Muscle layer of colon (tissue), 2 donors: ENCODE measurements around the gene SHANK3.

ENCODE experiments used
- H3K27ac ChIP-seq: one replicate; pipeline ENCODE4 v1.7.0; 2013; ENCODE audit warnings: low read depth, mild to moderate bottlenecking, low read length, moderate library complexity
- H3K27me3 ChIP-seq, 2 donors: one replicate each; pipeline ENCODE4 v1.7.0; 2013; ENCODE audit warnings: low read length in 2 of 2, mild to moderate bottlenecking in 2 of 2; ENCODE audit not compliant: insufficient read depth in 2 of 2, control insufficient read depth in 1 of 2
- H3K36me3 ChIP-seq: one replicate; pipeline ENCODE4 v1.7.0; 2013; ENCODE audit warnings: mild to moderate bottlenecking, low read length; ENCODE audit not compliant: insufficient read depth
- H3K4me1 ChIP-seq: one replicate; pipeline ENCODE4 v1.7.0; 2013; ENCODE audit warnings: mild to moderate bottlenecking, low read length; ENCODE audit not compliant: insufficient read depth
- H3K4me3 ChIP-seq, 2 donors: one replicate each; pipeline ENCODE4 v1.7.0; 2013; ENCODE audit warnings: low read length in 2 of 2, low read depth in 1 of 2, mild to moderate bottlenecking in 1 of 2, moderate library complexity in 1 of 2
- H3K9ac ChIP-seq: one replicate; pipeline ENCODE4 v1.7.0; 2013; ENCODE audit warnings: low read length
- H3K9me3 ChIP-seq: one replicate; pipeline ENCODE4 v1.7.0; 2013; ENCODE audit warnings: mild to moderate bottlenecking, low read length
- donor health status: abdominal sarcoma.
- donor health status: Adenocarcinoma of cecum.

SHANK3 gene

DNA sequence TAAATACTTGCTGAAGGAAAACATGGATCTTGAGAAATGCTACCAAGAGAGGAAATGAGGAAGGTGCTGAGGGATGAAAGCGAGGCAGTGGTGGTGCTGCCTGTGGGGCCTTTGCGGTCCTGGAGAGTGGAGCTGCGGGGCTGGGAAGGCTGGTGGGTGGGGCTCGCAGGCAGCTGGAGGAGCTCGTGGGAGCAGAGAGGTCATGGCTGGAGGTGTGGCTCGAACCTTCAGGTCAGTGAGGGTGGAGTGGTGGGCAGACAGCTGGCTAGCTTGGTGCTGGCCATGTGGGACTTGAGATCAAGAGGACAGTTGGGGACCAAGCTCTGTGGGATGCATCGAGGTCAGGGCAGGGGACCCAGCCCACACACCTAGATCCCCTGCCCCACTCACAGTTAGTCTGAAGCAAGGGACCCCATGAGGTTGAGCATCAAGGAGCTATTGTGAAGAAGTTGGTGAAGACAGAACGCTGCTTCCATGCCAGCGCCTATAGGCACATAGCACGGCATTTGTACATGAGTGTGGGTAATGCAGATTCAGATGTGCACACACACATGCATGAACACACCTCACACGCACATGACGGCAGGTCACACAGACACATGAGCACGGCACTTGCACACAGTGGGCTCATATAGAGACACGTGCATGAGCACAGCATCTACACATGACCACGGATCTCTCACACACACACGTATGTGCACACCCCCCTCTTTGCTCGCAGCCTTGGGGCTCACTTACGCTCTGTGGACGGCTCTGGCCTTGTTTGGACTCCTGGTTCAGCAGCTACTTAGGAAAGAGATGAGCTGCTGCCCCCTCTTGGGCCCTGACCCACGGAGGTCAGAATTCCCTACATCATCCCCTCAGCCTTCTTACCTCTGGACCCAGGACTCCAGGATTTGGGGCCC is 30.4 kb downstream of the SHANK3 start:
- H3K36me3 ChIP-seq = no peaks in the 10 kb centered on the region
- H3K4me3 ChIP-seq = no peak overlapping the region
- no peak overlapping the region for H3K9ac ChIP-seq
- H3K9me3 ChIP-seq = no peaks in the 10 kb centered on the region
- peaks cover 3% of the 10 kb centered on the region for H3K4me1 ChIP-seq
- H3K27me3 ChIP-seq = no peaks in the 10 kb centered on the region
- H3K27ac ChIP-seq = no peak overlapping the region

DNA sequence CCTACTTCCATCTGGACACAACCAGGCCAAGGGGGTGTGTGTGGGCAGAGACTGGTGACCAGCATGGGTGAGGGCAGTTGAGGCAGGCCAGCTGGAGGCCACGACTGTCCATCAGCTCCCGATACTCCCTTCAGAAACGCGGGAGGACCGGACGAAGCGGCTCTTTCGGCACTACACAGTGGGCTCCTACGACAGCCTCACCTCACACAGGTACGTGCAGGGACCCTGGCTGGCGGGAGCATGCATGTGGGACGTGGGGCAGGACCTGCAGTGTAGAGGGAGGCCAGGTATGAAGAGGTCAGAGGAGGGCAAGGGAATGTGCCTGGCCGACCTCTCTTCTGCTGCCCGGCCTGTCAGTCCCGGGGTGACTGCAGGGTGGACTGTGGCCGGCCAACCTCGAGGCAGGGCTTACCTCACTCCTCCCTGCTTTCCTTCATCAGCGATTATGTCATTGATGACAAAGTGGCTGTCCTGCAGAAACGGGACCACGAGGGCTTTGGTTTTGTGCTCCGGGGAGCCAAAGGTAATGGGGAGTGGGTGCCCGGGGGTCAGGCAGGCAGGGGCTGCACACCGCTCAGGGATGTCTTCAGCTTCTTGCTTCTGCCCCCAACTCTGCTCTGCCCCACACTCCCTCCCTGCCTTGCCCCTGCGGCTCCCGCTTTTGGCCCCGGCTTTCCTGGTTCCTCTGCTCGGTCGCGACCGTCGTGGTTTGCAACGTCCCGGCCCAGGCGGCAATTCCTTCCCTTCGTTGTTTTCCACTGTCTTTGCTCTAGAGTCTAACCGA is 31.3 kb downstream of the SHANK3 start:
- Histone ChIP-seq H3K27ac (no peak overlapping the region), H3K4me1 (peaks cover 3% of the 10 kb centered on the region), H3K4me3 (no peak overlapping the region), H3K9me3 (no peaks in the 10 kb centered on the region), H3K9ac (no peak overlapping the region), H3K27me3 (no peaks in the 10 kb centered on the region), H3K36me3 (no peaks in the 10 kb centered on the region)

DNA sequence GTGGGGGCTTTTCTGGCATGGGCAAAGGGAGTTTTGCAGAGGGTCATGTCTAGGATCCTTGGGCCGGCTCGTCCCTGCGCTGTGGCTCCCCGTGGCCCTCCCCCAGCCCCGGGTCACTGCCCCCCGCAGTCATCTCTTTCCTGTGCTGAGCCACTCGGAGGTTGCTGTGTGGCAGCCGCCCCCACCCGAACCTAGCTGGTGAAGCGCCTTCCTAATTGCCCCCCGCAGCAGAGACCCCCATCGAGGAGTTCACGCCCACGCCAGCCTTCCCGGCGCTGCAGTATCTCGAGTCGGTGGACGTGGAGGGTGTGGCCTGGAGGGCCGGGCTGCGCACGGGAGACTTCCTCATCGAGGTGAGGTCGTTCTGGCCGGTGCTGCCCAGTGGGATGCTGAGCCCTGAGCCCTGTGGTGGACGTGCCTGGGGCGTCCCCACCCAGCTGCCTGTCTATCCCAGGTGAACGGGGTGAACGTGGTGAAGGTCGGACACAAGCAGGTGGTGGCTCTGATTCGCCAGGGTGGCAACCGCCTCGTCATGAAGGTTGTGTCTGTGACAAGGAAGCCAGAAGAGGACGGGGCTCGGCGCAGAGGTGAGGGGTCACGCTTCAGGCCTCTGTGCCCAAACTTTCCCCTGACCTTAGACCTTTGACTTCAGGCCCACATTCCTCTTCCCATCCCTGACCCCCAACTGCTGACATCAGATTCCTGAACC is 32.0 kb downstream of the SHANK3 start:
- Histone ChIP-seq H3K36me3 (no peaks in the 10 kb centered on the region), H3K9ac (no peak overlapping the region), H3K4me3 (no peak overlapping the region), H3K4me1 (peaks cover 3% of the 10 kb centered on the region), H3K27me3 (no peaks in the 10 kb centered on the region), H3K27ac (no peak overlapping the region), H3K9me3 (no peaks in the 10 kb centered on the region)

DNA sequence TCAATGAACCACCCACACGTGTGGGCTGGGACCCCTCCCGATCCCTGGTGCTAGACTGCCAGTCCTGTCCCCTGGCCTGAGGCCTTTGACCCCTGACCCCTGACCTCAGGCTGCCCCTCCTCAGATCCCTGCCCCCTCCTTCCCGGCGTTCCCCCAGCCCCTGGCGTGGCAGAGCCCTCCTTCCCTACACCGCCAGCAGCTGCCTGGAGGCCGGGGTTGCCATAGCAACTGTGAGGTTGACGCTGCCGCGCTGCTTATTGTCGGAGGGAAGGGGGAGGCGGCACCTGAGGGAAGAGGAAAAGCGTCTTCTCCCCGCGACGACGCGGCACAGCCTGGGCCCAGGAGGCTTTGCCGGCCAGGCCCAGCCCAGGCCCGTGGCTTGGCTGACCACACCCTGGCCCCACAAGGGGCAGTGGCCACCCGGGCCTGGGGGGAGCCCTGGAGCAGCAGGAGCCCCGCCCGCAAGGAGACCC is 32.6 kb downstream of the SHANK3 start:
- Histone ChIP-seq H3K9ac (no peak overlapping the region), H3K36me3 (no peaks in the 10 kb centered on the region)

DNA sequence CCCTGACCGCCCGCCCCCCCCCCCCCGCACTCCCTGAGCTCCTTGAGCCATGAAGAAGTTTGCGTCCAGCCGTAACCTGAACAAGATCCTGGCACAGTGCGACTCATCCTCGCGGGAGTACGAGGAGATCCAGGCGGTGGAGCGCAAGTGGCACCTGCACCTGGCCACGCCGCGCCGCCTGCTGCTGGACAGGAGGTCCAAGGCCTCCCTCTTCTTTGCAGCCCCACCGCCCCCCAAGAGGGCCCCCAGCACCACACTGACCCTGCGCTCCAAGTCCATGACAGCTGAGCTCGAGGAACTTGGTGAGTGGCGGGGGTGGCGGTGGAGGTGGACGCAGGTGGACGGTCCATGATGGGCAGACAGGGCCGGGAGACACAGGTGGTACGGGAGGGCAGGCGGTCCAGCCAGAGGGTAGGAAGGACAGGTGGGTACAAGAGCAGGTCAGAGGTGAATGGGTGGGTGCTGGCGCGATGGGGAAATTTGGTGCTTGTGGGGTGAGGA is 33.3 kb downstream of the SHANK3 start:
- Histone ChIP-seq H3K27me3 (no peaks in the 10 kb centered on the region), H3K4me1 (peaks cover 3% of the 10 kb centered on the region), H3K9me3 (no peaks in the 10 kb centered on the region), H3K27ac (no peak overlapping the region), H3K36me3 (no peaks in the 10 kb centered on the region), H3K4me3 (no peak overlapping the region), H3K9ac (no peak overlapping the region)

More for the DNA sequence above, 32.6 kb downstream of the SHANK3 start:
- no peaks in the 10 kb centered on the region for H3K9me3 ChIP-seq
- H3K4me1 ChIP-seq = peaks cover 3% of the 10 kb centered on the region
- H3K27ac ChIP-seq = no peak overlapping the region
- no peaks in the 10 kb centered on the region for H3K27me3 ChIP-seq
- no peak overlapping the region for H3K4me3 ChIP-seq

DNA sequence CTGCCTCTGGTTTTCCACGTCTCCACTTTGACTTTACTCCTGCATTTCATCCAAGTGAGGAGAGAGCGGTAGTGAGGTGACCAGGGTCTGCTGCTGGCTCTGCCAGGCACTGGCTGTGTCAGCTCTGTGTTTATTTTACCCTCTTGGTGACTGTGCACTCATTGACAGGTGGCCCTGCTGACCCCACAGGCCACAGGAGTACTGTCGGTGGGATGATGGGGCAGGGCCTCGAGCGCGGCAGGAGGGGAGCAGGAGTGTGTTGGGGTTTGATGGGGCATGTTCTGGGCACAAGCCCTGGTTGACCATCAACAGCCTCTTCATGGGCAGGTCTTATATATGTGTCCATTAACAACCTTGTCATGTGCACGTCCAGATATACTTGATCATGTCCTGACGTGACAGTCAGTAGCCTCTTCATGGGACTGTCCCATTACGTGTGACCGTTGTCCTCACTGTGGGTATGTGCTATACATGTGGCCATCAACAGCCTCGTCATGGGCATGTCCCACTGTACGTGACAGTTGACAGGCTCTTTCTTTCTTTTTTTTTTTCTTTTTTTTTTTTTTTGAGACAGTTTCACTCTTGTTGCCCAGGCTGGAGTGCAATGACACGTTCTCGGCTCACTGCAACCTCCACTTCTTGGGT is 34.0 kb downstream of the SHANK3 start:
- Histone ChIP-seq H3K4me3 (no peak overlapping the region), H3K4me1 (peaks cover 3% of the 10 kb centered on the region), H3K9ac (no peak overlapping the region), H3K27ac (no peak overlapping the region), H3K36me3 (no peaks in the 10 kb centered on the region), H3K9me3 (no peaks in the 10 kb centered on the region), H3K27me3 (no peaks in the 10 kb centered on the region)

DNA sequence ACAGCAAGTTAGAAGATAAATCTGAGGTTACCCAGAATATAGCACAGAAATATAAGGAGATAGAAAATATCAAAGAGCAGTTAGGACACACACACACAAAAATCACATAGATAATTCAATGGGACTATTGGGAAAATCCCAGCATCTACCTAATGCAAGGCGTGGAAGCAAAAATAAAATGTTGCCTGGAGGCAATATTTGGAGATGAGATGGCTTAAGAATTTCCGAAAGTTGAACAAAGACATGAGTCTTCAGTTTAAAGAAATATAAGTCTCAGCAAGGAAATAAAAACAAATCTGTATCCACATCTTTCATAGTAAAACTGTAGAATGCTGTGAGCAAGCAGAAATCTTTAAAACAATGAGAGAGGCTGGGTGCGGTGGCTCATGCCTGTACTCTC is 35.9 kb downstream of the SHANK3 start:
- Histone ChIP-seq H3K9ac (no peak overlapping the region), H3K9me3 (no peaks in the 10 kb centered on the region), H3K27ac (no peak overlapping the region), H3K36me3 (no peaks in the 10 kb centered on the region), H3K27me3 (no peaks in the 10 kb centered on the region), H3K4me1 (peaks cover 3% of the 10 kb centered on the region), H3K4me3 (no peak overlapping the region)

DNA sequence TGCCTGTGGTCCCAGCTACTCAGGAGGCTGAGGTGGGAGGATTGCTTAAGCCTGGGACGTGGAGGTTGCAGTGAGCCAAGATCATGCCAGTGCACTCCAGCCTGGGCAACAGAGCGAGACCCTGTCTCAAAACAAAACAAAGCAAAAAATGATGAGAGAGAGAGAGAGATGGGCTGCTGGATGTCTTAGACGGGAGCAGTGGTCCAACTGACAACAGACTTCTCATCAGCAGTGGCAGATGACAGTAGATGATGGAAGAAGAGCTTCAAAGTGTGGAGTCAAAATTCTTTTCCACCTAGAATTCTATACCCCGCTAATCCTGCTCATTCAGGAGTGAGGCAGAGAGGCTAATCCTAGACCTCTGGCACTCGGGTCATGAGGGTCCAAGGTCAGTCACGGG is 36.4 kb downstream of the SHANK3 start:
- H3K9me3 ChIP-seq = no peaks in the 10 kb centered on the region
- H3K27me3 ChIP-seq = no peaks in the 10 kb centered on the region
- H3K4me3 ChIP-seq = no peak overlapping the region
- H3K36me3 ChIP-seq = no peaks in the 10 kb centered on the region
- no peak overlapping the region for H3K9ac ChIP-seq
- no peak overlapping the region for H3K27ac ChIP-seq
- peaks cover 3% of the 10 kb centered on the region for H3K4me1 ChIP-seq

DNA sequence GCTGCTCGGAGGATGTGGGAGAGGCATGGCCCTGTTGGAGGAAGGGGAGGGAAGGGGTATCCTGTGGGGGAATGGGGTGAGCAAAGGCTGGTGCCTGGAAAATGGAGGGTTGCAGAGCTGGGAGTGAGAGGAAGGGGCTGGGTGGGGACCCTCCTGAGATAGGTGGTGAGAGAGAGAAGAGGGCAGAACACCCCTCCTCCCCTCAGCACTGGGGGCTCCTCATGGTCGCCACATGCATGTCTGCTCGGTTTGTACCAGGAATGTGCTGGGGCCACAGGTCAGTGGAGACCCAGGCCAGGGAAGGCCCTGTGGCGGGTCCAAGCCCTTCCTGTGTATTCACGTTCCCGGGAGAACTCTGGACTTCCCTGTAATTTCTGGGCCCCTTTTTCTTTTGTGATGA is 37.6 kb downstream of the SHANK3 start:
- H3K4me1 ChIP-seq = no peaks in the 10 kb centered on the region
- no peaks in the 10 kb centered on the region for H3K36me3 ChIP-seq
- H3K27ac ChIP-seq = no peak overlapping the region
- H3K9me3 ChIP-seq = no peaks in the 10 kb centered on the region
- no peak overlapping the region for H3K9ac ChIP-seq
- H3K27me3 ChIP-seq = no peaks in the 10 kb centered on the region
- no peak overlapping the region for H3K4me3 ChIP-seq

DNA sequence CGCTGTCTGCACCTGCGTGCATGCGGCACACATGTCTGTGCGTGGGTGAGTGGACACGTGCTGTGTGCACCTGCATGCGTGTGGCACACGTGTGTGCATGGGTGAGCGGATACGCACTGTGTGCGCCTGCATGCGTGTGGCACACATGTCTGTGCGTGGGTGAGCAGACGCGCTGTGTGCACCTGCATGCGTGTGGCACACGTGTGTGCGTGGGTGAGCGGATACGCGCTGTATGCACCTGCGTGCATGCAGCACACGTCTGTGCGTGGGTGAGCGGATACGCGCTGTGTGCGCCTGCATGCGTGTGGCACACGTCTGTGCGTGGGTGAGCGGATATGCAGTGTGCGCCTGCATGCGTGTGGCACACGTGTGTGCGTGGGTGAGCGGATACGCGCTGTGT is 38.3 kb downstream of the SHANK3 start:
- Histone ChIP-seq H3K36me3 (no peaks in the 10 kb centered on the region), H3K4me3 (no peak overlapping the region), H3K9ac (no peak overlapping the region), H3K9me3 (no peaks in the 10 kb centered on the region), H3K4me1 (no peaks in the 10 kb centered on the region), H3K27me3 (no peaks in the 10 kb centered on the region), H3K27ac (no peak overlapping the region)
